Keratinocyte (primary cell): Measurements from ENCODE around the gene PIP4K2B. TPM values are rescaled to one million over a fixed set of nuclear protein-coding genes. Genes with fewer than 3 reads are reported as not detected.

Experiments used
- DNase-seq: peaks from one replicate; pipeline ENCODE4 v3.0.0-alpha.2; 2011; ENCODE audit warnings: low read depth, missing footprints, low spot score
- FAIRE-seq: peaks from 2 replicates; lab custom pipeline; 2011; peaks lifted over from hg19 to GRCh38; lab: Jason Lieb, UNC
- H2AFZ ChIP-seq: 2 replicates; pipeline ENCODE4 v1.6.0; 2012; ENCODE audit warnings: low read length, control low read depth, inconsistent platforms; ENCODE audit not compliant: control insufficient read depth
- H3K27ac ChIP-seq: 2 replicates; pipeline ENCODE4 v1.5.1; 2011; ENCODE audit warnings: low read length; ENCODE audit not compliant: control insufficient read depth, insufficient read depth
- H3K27me3 ChIP-seq: 3 replicates; pipeline ENCODE4 v1.6.0; 2011; ENCODE audit warnings: low read length; ENCODE audit not compliant: control insufficient read depth, insufficient read depth; ENCODE audit errors: extremely low read depth
- H3K36me3 ChIP-seq, 2 experiments: 2 replicates in 1 of 2; 3 replicates in 1 of 2; pipeline ENCODE4 v1.5.1; 2011; ENCODE audit warnings: low read length in 2 of 2, mild to moderate bottlenecking in 1 of 2; ENCODE audit not compliant: control insufficient read depth in 2 of 2, insufficient read depth in 2 of 2; ENCODE audit errors: extremely low read depth in 1 of 2
- H3K4me1 ChIP-seq: 3 replicates; pipeline ENCODE4 v1.5.1; 2011; ENCODE audit warnings: low read length; ENCODE audit not compliant: control insufficient read depth, insufficient read depth; ENCODE audit errors: extremely low read depth
- H3K4me2 ChIP-seq: 3 replicates; pipeline ENCODE4 v1.6.0; 2011; ENCODE audit warnings: low read depth, low read length; ENCODE audit not compliant: control insufficient read depth, insufficient read depth; ENCODE audit errors: extremely low read depth
- H3K4me3 ChIP-seq, 3 experiments: fragments of 200-600 bp in 1 of 3; sonication (generic) in 1 of 3; 2 replicates in 2 of 3; 3 replicates in 1 of 3; pipeline ENCODE4 v1.5.1; 2011 to 2016; ENCODE audit warnings: low read length in 3 of 3, mild to moderate bottlenecking in 3 of 3, control low read depth in 2 of 3, inconsistent platforms in 1 of 3, low read depth in 1 of 3, mixed read lengths in 1 of 3, mixed run types in 1 of 3, moderate library complexity in 1 of 3; ENCODE audit not compliant: control insufficient read depth in 2 of 3, insufficient read depth in 2 of 3; ENCODE audit errors: extremely low read depth in 1 of 3
- H3K79me2 ChIP-seq: 2 replicates; pipeline ENCODE4 v1.6.0; 2012; ENCODE audit warnings: low read length; ENCODE audit not compliant: control insufficient read depth, insufficient read depth
- H3K9ac ChIP-seq: 3 replicates; pipeline ENCODE4 v1.6.0; 2011; ENCODE audit warnings: low read length; ENCODE audit not compliant: control insufficient read depth, insufficient read depth; ENCODE audit errors: extremely low read depth
- H3K9me1 ChIP-seq: 3 replicates; pipeline ENCODE4 v1.6.0; 2011; ENCODE audit warnings: low read length; ENCODE audit not compliant: control insufficient read depth, insufficient read depth; ENCODE audit errors: extremely low read depth
- H3K9me3 ChIP-seq: 2 replicates; pipeline ENCODE4 v1.5.1; 2012; ENCODE audit warnings: low read depth, low read length; ENCODE audit not compliant: control insufficient read depth
- H4K20me1 ChIP-seq: 3 replicates; pipeline ENCODE4 v1.6.0; 2011; ENCODE audit warnings: low read length; ENCODE audit not compliant: control insufficient read depth, insufficient read depth; ENCODE audit errors: extremely low read depth
- EZH2 ChIP-seq: IDR thresholded peaks from one replicate; pipeline ENCODE4 v1.6.1; 2012; ENCODE audit warnings: inconsistent platforms, mild to moderate bottlenecking, low read length, moderate library complexity
- dilution Hi-C: fragments of 300-500 bp; cut with MboI; formaldehyde crosslinking; loops from one replicate; pipeline ENCODE4 v1.7.0; 2020; ENCODE audit warnings: low sequenced_read_pairs; ENCODE audit not compliant: extremely low pct_ligation_motif_present
- polyA plus RNA-seq, 5 experiments: library from polyadenylated mRNA; depleted of rRNA in 3 of 5; stranded (reverse) in 3 of 5; stranded (forward) in 1 of 5; unstranded in 1 of 5; fragments of >200 nt; gene quantifications; 1 replicate in 1 of 5; 2 replicates in 3 of 5; 3 replicates in 1 of 5; pipeline versions ENCODE4 v1.2.1 to v1.2.3, GENCODE V29; 2011 to 2012; ENCODE audit warnings: missing spikeins in 2 of 5, low read depth in 1 of 5, low replicate concordance in 1 of 5
- TF ChIP-seq, protein P1 (sequence below), 3 experiments: IDR thresholded peaks in 1 of 3; conservative IDR thresholded peaks in 1 of 3; optimal IDR thresholded peaks in 1 of 3; 2 replicates in 2 of 3; 3 replicates in 1 of 3; pipeline versions ENCODE3 to v1.5.1; 2011; ENCODE audit warnings: low read length in 3 of 3, mild to moderate bottlenecking in 3 of 3, moderate library complexity in 2 of 3, control low read depth in 1 of 3, inconsistent platforms in 1 of 3; ENCODE audit not compliant: insufficient read depth in 2 of 3; ENCODE audit errors: extremely low read depth in 1 of 3

Gene PIP4K2B
- polyA plus RNA-seq, 1 donor (not counting 4 experiments of a cell fraction or from before 2014, with no cell fraction given) = 26.4 TPM

DNA sequence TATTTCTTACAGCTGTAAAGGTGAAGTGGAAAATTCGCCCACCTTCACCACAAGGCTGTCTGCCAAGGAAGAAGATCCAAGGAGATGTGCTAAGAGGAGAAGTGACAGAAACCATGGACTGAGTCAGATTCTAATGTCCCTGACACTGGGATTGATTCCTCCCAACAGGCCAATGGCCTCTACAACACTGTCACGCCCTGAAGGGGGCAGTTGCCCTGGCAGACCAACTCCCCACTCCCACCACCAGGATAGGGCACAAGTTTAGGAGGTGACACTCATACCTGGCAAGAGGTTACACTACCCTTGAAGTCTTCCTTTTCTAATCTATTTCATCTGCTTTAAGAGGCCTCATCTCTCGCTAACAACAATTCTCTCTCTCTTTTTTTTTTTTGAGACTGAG is 16.1 kb downstream of the PIP4K2B start:
- Histone ChIP-seq H3K79me2 (no peaks in the 10 kb centered on the region), H3K9me1 (no peaks in the 10 kb centered on the region), H3K4me3 (no peak overlapping the region), H3K4me1 (peaks cover 4% of the 10 kb centered on the region), H2AFZ (no peak overlapping the region), H3K27me3 (no peaks in the 10 kb centered on the region), H3K9ac (no peak overlapping the region), H3K9me3 (no peaks in the 10 kb centered on the region), H3K4me2 (no peak overlapping the region), H4K20me1 (peaks cover 5% of the 10 kb centered on the region), H3K27ac (no peak overlapping the region), H3K36me3 (peaks cover 45 to 52% of the 10 kb centered on the region in 2 experiments)
- DNase-seq = no peak
- TF ChIP-seq EZH2 = no peak
- TF ChIP-seq, protein P1, sequence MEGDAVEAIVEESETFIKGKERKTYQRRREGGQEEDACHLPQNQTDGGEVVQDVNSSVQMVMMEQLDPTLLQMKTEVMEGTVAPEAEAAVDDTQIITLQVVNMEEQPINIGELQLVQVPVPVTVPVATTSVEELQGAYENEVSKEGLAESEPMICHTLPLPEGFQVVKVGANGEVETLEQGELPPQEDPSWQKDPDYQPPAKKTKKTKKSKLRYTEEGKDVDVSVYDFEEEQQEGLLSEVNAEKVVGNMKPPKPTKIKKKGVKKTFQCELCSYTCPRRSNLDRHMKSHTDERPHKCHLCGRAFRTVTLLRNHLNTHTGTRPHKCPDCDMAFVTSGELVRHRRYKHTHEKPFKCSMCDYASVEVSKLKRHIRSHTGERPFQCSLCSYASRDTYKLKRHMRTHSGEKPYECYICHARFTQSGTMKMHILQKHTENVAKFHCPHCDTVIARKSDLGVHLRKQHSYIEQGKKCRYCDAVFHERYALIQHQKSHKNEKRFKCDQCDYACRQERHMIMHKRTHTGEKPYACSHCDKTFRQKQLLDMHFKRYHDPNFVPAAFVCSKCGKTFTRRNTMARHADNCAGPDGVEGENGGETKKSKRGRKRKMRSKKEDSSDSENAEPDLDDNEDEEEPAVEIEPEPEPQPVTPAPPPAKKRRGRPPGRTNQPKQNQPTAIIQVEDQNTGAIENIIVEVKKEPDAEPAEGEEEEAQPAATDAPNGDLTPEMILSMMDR (optimal IDR thresholded peaks at IDR 0.05 in 1 of 3, IDR thresholded peaks at IDR 0.05 in 1 of 3, conservative IDR thresholded peaks at IDR 0.05 in 1 of 3; ENCODE audit: extremely low read depth in 1 of 3, insufficient read depth in 2 of 3, low read length in 3 of 3) = no peak
- dilution Hi-C loops = no loop called here
- no peak for FAIRE-seq

DNA sequence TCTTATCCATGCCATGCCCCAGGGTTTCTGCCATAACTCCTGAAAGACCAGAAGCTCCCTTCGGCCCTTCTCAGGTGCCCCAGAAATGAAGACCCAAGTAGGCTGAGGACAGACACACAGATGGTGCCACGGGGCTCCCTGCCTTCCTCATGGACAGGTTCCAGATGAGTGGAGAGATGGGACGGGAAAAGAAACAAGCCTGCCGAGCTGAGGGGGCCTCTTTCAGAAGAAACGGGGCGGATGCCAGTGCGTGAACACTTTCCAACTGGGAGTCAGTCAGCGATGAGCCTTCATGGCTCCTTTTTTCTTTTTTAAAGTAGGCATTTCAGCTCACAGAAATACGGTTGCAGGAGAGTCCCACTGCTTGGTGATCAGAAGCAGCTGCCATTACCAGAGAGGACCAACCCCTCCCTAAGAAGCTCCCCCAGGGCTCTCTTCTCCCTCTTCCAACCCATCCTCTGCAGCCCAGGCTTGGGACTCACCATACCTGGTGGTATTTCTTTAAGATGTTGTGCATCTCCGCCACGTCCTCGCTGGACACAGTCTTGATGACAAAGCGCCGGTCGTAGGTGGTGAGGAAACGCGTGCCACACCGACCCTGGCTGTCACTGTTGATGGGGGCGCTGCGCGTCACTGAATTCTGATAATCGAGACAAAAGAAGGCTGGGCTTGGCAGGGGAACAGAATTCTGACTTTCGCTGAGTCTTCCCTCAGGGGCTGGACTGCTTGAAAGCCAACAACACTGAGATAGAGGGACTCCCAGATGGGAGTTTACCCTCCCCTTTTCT is 19.2 kb downstream of the PIP4K2B start:
- H4K20me1 ChIP-seq = peaks cover 2% of the 10 kb centered on the region
- FAIRE-seq (no peak), DNase-seq (no peak)
- dilution Hi-C loops = no loop called here
- no peak overlapping the region for H3K27ac ChIP-seq
- H3K79me2 ChIP-seq = no peaks in the 10 kb centered on the region
- no peaks in the 10 kb centered on the region for H3K27me3 ChIP-seq
- H3K4me3 ChIP-seq = no peak overlapping the region
- no peak overlapping the region for H2AFZ ChIP-seq
- no peaks in the 10 kb centered on the region for H3K9me3 ChIP-seq
- H3K4me2 ChIP-seq = no peak overlapping the region
- peaks cover 39 to 58% of the 10 kb centered on the region in 2 experiments for H3K36me3 ChIP-seq
- no peaks in the 10 kb centered on the region for H3K4me1 ChIP-seq
- no peak for TF ChIP-seq EZH2
- TF ChIP-seq, protein P1 (optimal IDR thresholded peaks at IDR 0.05 in 1 of 3, IDR thresholded peaks at IDR 0.05 in 1 of 3, conservative IDR thresholded peaks at IDR 0.05 in 1 of 3; ENCODE audit: extremely low read depth in 1 of 3, insufficient read depth in 2 of 3, low read length in 3 of 3) = no peak
- H3K9ac ChIP-seq = no peak overlapping the region
- H3K9me1 ChIP-seq = no peaks in the 10 kb centered on the region
